CD14-positive monocyte (primary cell): ENCODE measurements around the gene RASGRF2. TPM values are rescaled to one million over a fixed set of nuclear protein-coding genes. Genes with fewer than 3 reads are reported as not detected.

ENCODE experiments used
- DNase-seq, 3 donors: peaks; one replicate each; pipeline ENCODE4 v3.0.0-alpha.2; 2011 to 2022
- H2AFZ ChIP-seq: 2 replicates; pipeline ENCODE4 v1.6.0; 2012; ENCODE audit warnings: mild to moderate bottlenecking, low read depth, low read length, inconsistent platforms; ENCODE audit not compliant: insufficient read depth, poor library complexity, severe bottlenecking
- H3K27ac ChIP-seq, 2 donors: 1 replicate in 1 of 2; 2 replicates in 1 of 2; pipeline ENCODE4 v1.5.1; 2012 to 2013; ENCODE audit warnings: low read length in 2 of 2, control low read depth in 1 of 2, inconsistent platforms in 1 of 2, low read depth in 1 of 2, mild to moderate bottlenecking in 1 of 2
- H3K27me3 ChIP-seq, 2 donors: one replicate each; pipeline versions ENCODE4 v1.6.0 to v1.6.1; 2011 to 2013; ENCODE audit warnings: low read length in 2 of 2; ENCODE audit not compliant: control insufficient read depth in 2 of 2, insufficient read depth in 2 of 2
- H3K36me3 ChIP-seq, 2 donors: replicated peaks in 1 of 2; 1 replicate in 1 of 2; 2 replicates in 1 of 2; pipeline versions ENCODE4 v1.5.1 to v1.6.1; 2012 to 2013; ENCODE audit warnings: low read length in 2 of 2, control low read depth in 1 of 2, inconsistent platforms in 1 of 2, mild to moderate bottlenecking in 1 of 2; ENCODE audit not compliant: insufficient read depth in 2 of 2, control insufficient read depth in 1 of 2
- H3K4me1 ChIP-seq, 2 donors: 1 replicate in 1 of 2; 2 replicates in 1 of 2; pipeline versions ENCODE4 v1.5.1 to v1.6.1; 2012 to 2013; ENCODE audit warnings: low read length in 2 of 2, control low read depth in 1 of 2, inconsistent platforms in 1 of 2, mild to moderate bottlenecking in 1 of 2, moderate library complexity in 1 of 2; ENCODE audit not compliant: insufficient read depth in 2 of 2, control insufficient read depth in 1 of 2
- H3K4me2 ChIP-seq: replicated peaks from 2 replicates; pipeline ENCODE3; 2012; ENCODE audit warnings: low read length, moderate library complexity, mild to moderate bottlenecking; ENCODE audit not compliant: poor library complexity, severe bottlenecking; ENCODE audit errors: extremely low read depth
- H3K4me3 ChIP-seq, 3 experiments: fragments of 200-600 bp in 1 of 3; sonication (generic) in 1 of 3; replicated peaks in 1 of 3; 1 replicate in 2 of 3; 2 replicates in 1 of 3; pipeline ENCODE4 v1.5.1; 2011 to 2013; ENCODE audit warnings: low read length in 3 of 3, mild to moderate bottlenecking in 3 of 3, control low read depth in 2 of 3, low read depth in 2 of 3, inconsistent platforms in 1 of 3, moderate library complexity in 1 of 3
- H3K79me2 ChIP-seq: 2 replicates; pipeline ENCODE4 v1.6.0; 2012; ENCODE audit warnings: mild to moderate bottlenecking, control low read depth, inconsistent platforms, low read length, moderate library complexity; ENCODE audit not compliant: insufficient read depth
- H3K9ac ChIP-seq: 2 replicates; pipeline ENCODE4 v1.6.0; 2017; ENCODE audit warnings: low read length, mild to moderate bottlenecking; ENCODE audit not compliant: insufficient read depth, poor library complexity, severe bottlenecking
- H3K9me3 ChIP-seq, 2 donors: replicated peaks in 1 of 2; 1 replicate in 1 of 2; 2 replicates in 1 of 2; pipeline versions ENCODE4 v1.5.1 to v1.6.1; 2012 to 2013; ENCODE audit warnings: low read length in 2 of 2, control low read depth in 1 of 2; ENCODE audit not compliant: control insufficient read depth in 1 of 2, insufficient read depth in 1 of 2
- H4K20me1 ChIP-seq: 2 replicates; pipeline ENCODE4 v1.6.0; 2012; ENCODE audit warnings: mild to moderate bottlenecking, low read length, control low read depth, moderate library complexity; ENCODE audit not compliant: insufficient read depth
- H3K27ac Mint-ChIP-seq, 7 donors: one replicate each; pipeline ENCODE4 v1.8.0; 2020; ENCODE audit warnings: mild to moderate bottlenecking in 7 of 7, mixed read lengths in 7 of 7, moderate library complexity in 6 of 7, inconsistent platforms in 2 of 7
- H3K27me3 Mint-ChIP-seq, 3 donors: one replicate each; pipeline ENCODE4 v1.8.0; 2021 to 2022; ENCODE audit warnings: low read depth in 3 of 3, mild to moderate bottlenecking in 3 of 3, mixed read lengths in 3 of 3, moderate library complexity in 3 of 3, inconsistent platforms in 1 of 3
- H3K36me3 Mint-ChIP-seq, 2 donors: one replicate each; pipeline ENCODE4 v1.8.0; 2020; ENCODE audit warnings: mixed read lengths in 2 of 2, inconsistent platforms in 1 of 2, mild to moderate bottlenecking in 1 of 2
- H3K4me1 Mint-ChIP-seq: one replicate; pipeline ENCODE4 v1.8.0; 2020; ENCODE audit warnings: mild to moderate bottlenecking, mixed read lengths
- H3K4me3 Mint-ChIP-seq, 2 donors: one replicate each; pipeline ENCODE4 v1.8.0; 2020; ENCODE audit warnings: mild to moderate bottlenecking in 2 of 2, mixed read lengths in 2 of 2, moderate library complexity in 1 of 2
- H3K9me3 Mint-ChIP-seq, 7 donors: one replicate each; pipeline ENCODE4 v1.8.0; 2020 to 2022; ENCODE audit warnings: mixed read lengths in 7 of 7, mild to moderate bottlenecking in 6 of 7, moderate library complexity in 6 of 7, inconsistent platforms in 2 of 7
- WGBS: methylation state at CpG from one replicate; pipeline ENCODE4 v1.1.5; 2013; ENCODE audit warnings: missing lambda C conversion rate; ENCODE audit not compliant: insufficient coverage; 5-methylcytosine and 5-hydroxymethylcytosine counted together
- intact Hi-C, 2 donors: fragments of 100-400 bp; cut with micrococcal nuclease; formaldehyde crosslinking; loops; one replicate each; pipeline versions ENCODE4 v1.15.0 to v1.15.1; 2023
- polyA plus RNA-seq, 3 donors: library from polyadenylated mRNA; depleted of rRNA in 1 of 3; unstranded in 2 of 3; stranded (reverse) in 1 of 3; fragments of 300-500 nt in 2 of 3; fragments of >200 nt in 1 of 3; fragmentation: Illumina TruSeq in 2 of 3; gene quantifications; 1 replicate in 2 of 3; 2 replicates in 1 of 3; pipeline ENCODE4 v1.2.3, GENCODE V29; 2012 to 2021
- TF ChIP-seq, protein P1 (sequence below): fragments of 200-600 bp; IDR thresholded peaks from one replicate; pipeline ENCODE4 v1.8.0; 2022; ENCODE audit warnings: antibody characterized with exemption, mild to moderate bottlenecking

Gene RASGRF2
- polyA plus RNA-seq, 3 donors, result 0.01 to 0.02 TPM; not detected in 1

- no CpG with 5 or more reads among the region's 2 CpGs for whole genome bisulfite sequencing
- peaks cover 0 to 2% (median 2%) of the 10 kb centered on the region in 3 donors for H3K27me3 Mint-ChIP-seq
- no peak overlapping the region for H3K9ac ChIP-seq
- no peak overlapping the region for H3K4me3 Mint-ChIP-seq
- H3K27ac Mint-ChIP-seq, result no peak overlapping the region
- intact Hi-C loops, result no loop called here
- H3K9me3 Mint-ChIP-seq, result peaks cover 3 to 7% (median 7%) of the 10 kb centered on the region in 7 donors
- H3K9me3 ChIP-seq, result no peaks in the 10 kb centered on the region
- peaks cover 7% of the 10 kb centered on the region for H3K4me1 Mint-ChIP-seq
- no peaks in the 10 kb centered on the region for H3K36me3 ChIP-seq
- H4K20me1 ChIP-seq, result no peaks in the 10 kb centered on the region
- H3K36me3 Mint-ChIP-seq, result no peaks in the 10 kb centered on the region
- no peaks in the 10 kb centered on the region for H3K4me1 ChIP-seq
- TF ChIP-seq, protein P1, sequence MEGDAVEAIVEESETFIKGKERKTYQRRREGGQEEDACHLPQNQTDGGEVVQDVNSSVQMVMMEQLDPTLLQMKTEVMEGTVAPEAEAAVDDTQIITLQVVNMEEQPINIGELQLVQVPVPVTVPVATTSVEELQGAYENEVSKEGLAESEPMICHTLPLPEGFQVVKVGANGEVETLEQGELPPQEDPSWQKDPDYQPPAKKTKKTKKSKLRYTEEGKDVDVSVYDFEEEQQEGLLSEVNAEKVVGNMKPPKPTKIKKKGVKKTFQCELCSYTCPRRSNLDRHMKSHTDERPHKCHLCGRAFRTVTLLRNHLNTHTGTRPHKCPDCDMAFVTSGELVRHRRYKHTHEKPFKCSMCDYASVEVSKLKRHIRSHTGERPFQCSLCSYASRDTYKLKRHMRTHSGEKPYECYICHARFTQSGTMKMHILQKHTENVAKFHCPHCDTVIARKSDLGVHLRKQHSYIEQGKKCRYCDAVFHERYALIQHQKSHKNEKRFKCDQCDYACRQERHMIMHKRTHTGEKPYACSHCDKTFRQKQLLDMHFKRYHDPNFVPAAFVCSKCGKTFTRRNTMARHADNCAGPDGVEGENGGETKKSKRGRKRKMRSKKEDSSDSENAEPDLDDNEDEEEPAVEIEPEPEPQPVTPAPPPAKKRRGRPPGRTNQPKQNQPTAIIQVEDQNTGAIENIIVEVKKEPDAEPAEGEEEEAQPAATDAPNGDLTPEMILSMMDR, result no peak
- no peak overlapping the region for H3K4me2 ChIP-seq
- no peak for DNase-seq
- no peak overlapping the region for H2AFZ ChIP-seq
- H3K4me3 ChIP-seq, result no peak overlapping the region
- H3K27ac ChIP-seq, result no peak overlapping the region
- peaks cover 0 to 3% of the 10 kb centered on the region in 2 donors for H3K27me3 ChIP-seq
- H3K79me2 ChIP-seq, result no peaks in the 10 kb centered on the region
Measured at GRCh38 chr5:81137833-81138232, 177.7 kb downstream of the RASGRF2 start.

DNA sequence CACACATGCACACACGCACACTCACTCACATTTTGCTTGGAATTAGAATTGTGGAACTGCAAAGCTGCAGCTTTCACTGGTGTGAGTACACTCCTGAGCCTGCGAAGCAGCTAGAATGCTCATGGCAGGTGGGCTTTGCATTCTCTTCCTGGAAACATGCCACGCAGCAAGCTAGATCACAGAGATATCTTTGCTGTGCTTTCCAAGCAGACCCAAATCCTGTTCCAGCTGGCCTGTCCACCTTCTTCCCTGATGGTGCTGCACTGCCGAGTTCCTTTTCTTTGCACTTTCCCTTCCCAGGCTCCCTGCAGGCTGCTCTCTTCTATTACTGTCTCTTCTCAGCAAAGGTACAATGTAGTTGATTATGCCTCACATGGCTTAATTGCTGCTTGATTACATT, 180.3 kb downstream of the RASGRF2 start:
- 75% methylated on average over 3 of the region's 4 CpGs for WGBS
- Mint-ChIP-seq H3K27ac (no peak overlapping the region), H3K27me3 (peaks cover 0 to 2% (median 0%) of the 10 kb centered on the region in 3 donors), H3K4me3 (no peak overlapping the region), H3K36me3 (no peaks in the 10 kb centered on the region), H3K4me1 (no peaks in the 10 kb centered on the region), H3K9me3 (peaks cover 3 to 7% (median 7%) of the 10 kb centered on the region in 7 donors)
- H3K4me2 ChIP-seq, result no peak overlapping the region
- no peaks in the 10 kb centered on the region for H3K79me2 ChIP-seq
- H3K4me1 ChIP-seq, result no peaks in the 10 kb centered on the region
- H3K36me3 ChIP-seq, result no peaks in the 10 kb centered on the region
- H4K20me1 ChIP-seq, result no peaks in the 10 kb centered on the region
- H3K9me3 ChIP-seq, result no peaks in the 10 kb centered on the region
- peaks cover 0 to 3% of the 10 kb centered on the region in 2 donors for H3K27me3 ChIP-seq
- TF ChIP-seq, protein P1, result no peak
- no peak overlapping the region for H3K4me3 ChIP-seq
- intact Hi-C loops, result no loop called here
- no peak for DNase-seq
- no peak overlapping the region for H2AFZ ChIP-seq
- H3K9ac ChIP-seq, result no peak overlapping the region
- H3K27ac ChIP-seq, result no peak overlapping the region
